GM18526 (cell line): Measurements from ENCODE around the gene RASSF7.

Experiments used
- POLR2A ChIP-seq: IDR thresholded peaks from 3 replicates; pipeline ENCODE4 v1.6.1; 2011; ENCODE audit not compliant: insufficient read length; ENCODE audit errors: extremely low read depth

RASSF7 gene

GRCh38 chr11:612961-613300 is 52.2 kb downstream of the RASSF7 start:
- TF ChIP-seq POLR2A, result no peak

DNA sequence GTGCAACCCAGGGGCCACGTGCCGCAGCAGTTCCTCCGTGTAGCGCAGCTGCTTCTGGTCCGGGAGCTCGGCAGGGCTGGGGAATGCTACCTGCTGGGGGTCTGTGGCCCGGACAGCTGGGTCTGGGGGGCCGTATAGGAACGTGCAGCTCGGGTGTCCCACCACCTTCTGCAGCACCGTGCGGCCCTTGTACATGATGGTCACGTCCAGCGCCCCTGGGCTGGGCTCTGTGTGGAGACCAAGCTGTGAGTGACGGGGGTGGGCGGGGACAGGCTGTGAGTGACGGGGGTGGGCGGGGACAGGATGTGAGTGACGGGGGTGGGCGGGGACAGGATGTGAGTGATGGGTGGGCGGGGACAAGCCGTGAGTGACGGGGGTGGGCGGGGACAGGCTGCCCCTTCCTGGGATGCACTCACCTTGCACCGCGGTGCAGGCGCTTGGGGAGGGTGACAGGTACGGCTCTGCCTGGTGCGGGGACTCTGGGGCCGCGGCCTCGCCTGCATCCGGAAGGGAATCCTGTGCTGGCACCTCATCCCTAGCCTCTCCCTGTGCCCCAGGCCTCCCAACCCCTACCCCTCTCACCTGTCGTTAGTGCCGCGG is 52.7 kb downstream of the RASSF7 start:
- TF ChIP-seq POLR2A, result no peak
